Effector memory CD8-positive, alpha-beta T cell (primary cell): ENCODE data around the gene MMP28.
"Not testable (repeated sequence)": the region's sequence is repeated elsewhere in the genome, so short reads cannot be mapped to it uniquely, and the experiment has no call there.

Experiments used
- ATAC-seq: fragments of 150-1000 bp; cut with Tn5 transposase; replicated peaks from 2 replicates; pipeline ENCODE4 v1.10.0; 2021; ENCODE audit warnings: mild to moderate bottlenecking, moderate library complexity
- DNase-seq, 3 experiments: peaks; one replicate each; pipeline ENCODE4 v3.0.0; 2021
- H3K27ac Mint-ChIP-seq, 2 donors: one replicate each; pipeline ENCODE4 v1.8.0; 2022; ENCODE audit warnings: mild to moderate bottlenecking in 2 of 2, mixed read lengths in 2 of 2, moderate library complexity in 2 of 2
- H3K27me3 Mint-ChIP-seq, 2 donors: one replicate each; pipeline ENCODE4 v1.8.0; 2022; ENCODE audit warnings: mixed read lengths in 2 of 2
- H3K36me3 Mint-ChIP-seq: one replicate; pipeline ENCODE4 v1.8.0; 2022; ENCODE audit warnings: mild to moderate bottlenecking, moderate library complexity, mixed read lengths; ENCODE audit not compliant: insufficient read depth
- H3K4me1 Mint-ChIP-seq, 2 donors: one replicate each; pipeline ENCODE4 v1.8.0; 2022; ENCODE audit warnings: low read depth in 2 of 2, mixed read lengths in 2 of 2
- H3K4me3 Mint-ChIP-seq, 2 donors: one replicate each; pipeline ENCODE4 v1.8.0; 2022; ENCODE audit warnings: mild to moderate bottlenecking in 2 of 2, mixed read lengths in 2 of 2, moderate library complexity in 2 of 2
- H3K9me3 Mint-ChIP-seq, 2 donors: one replicate each; pipeline ENCODE4 v1.8.0; 2022; ENCODE audit warnings: mixed read lengths in 2 of 2

The MMP28 gene

GRCh38 chr17:35752471-35752870 lies 43.0 kb downstream of the MMP28 start:
- no peaks in the 10 kb centered on the region for H3K36me3 Mint-ChIP-seq
- ATAC-seq (no peak), DNase-seq (no peak)
- H3K4me1 Mint-ChIP-seq: peaks cover 3 to 9% of the 10 kb centered on the region in 2 donors
- H3K4me3 Mint-ChIP-seq: no peak overlapping the region
- H3K9me3 Mint-ChIP-seq: no peaks in the 10 kb centered on the region
- no peak overlapping the region for H3K27ac Mint-ChIP-seq
- peaks cover 50 to 62% of the 10 kb centered on the region in 2 donors for H3K27me3 Mint-ChIP-seq

- H3K4me3 Mint-ChIP-seq, H3K36me3 Mint-ChIP-seq: not testable (repeated sequence)
- peaks cover 3 to 10% of the 10 kb centered on the region in 2 donors for H3K4me1 Mint-ChIP-seq
Observed at GRCh38 chr17:35751541-35751940, 43.9 kb downstream of the MMP28 start.

GRCh38 chr17:35750526-35751395 lies 44.7 kb downstream of the MMP28 start:
- Mint-ChIP-seq H3K9me3 (no peaks in the 10 kb centered on the region), H3K27ac (no peak overlapping the region), H3K36me3 (no peaks in the 10 kb centered on the region), H3K4me1 (peaks cover 3 to 10% of the 10 kb centered on the region in 2 donors), H3K27me3 (peaks cover 50 to 76% of the 10 kb centered on the region in 2 donors), H3K4me3 (no peak overlapping the region)
- ATAC-seq (no peak), DNase-seq (no peak)

More at GRCh38 chr17:35751541-35751940, 43.9 kb downstream of the MMP28 start:
- ATAC-seq, H3K27ac Mint-ChIP-seq, DNase-seq, H3K9me3 Mint-ChIP-seq: not testable (repeated sequence)
- peaks cover 50 to 68% of the 10 kb centered on the region in 2 donors for H3K27me3 Mint-ChIP-seq

DNA sequence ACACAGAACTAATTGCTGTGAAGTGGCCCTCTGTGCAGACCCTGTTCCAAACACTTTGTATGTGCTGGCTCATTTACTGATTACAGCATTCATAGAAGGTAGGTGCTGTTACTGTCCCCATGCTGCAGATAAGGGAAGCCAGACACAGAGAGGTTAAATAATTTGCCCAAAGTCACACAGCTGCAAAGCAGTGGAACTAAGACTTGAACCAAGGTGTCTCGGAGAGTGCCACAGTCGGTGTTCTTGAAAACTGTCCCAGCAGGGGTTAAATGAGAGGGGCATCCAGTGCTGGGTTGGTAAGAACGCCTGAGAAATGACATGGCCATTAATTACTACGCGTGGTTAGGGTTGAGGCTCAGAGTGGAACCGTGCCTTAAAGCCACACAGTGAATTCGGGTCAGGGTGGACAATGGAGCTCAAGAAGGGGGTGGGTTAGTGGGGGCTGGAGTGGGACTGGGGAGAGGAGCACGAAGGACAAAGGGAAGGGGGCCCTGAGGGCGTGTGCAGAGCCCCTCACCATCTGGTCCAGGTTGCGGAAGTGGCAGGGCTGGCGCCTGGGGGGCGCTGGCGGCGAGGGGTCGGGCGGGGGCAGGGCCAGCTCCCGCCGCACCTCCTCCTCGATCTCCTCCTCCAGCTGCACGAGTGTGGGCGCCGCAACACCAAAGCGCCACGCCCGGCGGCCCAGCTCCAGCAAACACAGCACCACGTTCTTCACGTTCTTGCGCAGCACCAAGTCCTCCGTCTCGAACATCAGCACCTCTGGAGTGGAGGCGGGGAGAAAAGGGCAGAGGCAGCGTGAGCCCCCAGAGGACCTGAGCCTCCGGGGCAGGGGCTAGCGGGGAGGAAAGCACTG lies 45.7 kb downstream of the MMP28 start:
- no peak for ATAC-seq
- Mint-ChIP-seq H3K27ac (no peak overlapping the region), H3K4me3 (peak overlapping the region in 1 of 2 donors; percentile 25)

GRCh38 chr17:35748979-35749378 lies 46.5 kb downstream of the MMP28 start:
- peaks cover 50 to 90% of the 10 kb centered on the region in 2 donors for H3K27me3 Mint-ChIP-seq
- no peak overlapping the region for H3K4me3 Mint-ChIP-seq
- no peak for ATAC-seq
- H3K9me3 Mint-ChIP-seq: no peaks in the 10 kb centered on the region
- H3K27ac Mint-ChIP-seq: no peak overlapping the region
- no peak for DNase-seq
- peaks cover 3 to 10% of the 10 kb centered on the region in 2 donors for H3K4me1 Mint-ChIP-seq
- no peaks in the 10 kb centered on the region for H3K36me3 Mint-ChIP-seq

More for the DNA sequence above, 45.7 kb downstream of the MMP28 start:
- Mint-ChIP-seq H3K9me3 (no peaks in the 10 kb centered on the region), H3K27me3 (peaks cover 50 to 82% of the 10 kb centered on the region in 2 donors), H3K36me3 (no peaks in the 10 kb centered on the region), H3K4me1 (peaks cover 3 to 10% of the 10 kb centered on the region in 2 donors)
- DNase-seq: no peak

DNA sequence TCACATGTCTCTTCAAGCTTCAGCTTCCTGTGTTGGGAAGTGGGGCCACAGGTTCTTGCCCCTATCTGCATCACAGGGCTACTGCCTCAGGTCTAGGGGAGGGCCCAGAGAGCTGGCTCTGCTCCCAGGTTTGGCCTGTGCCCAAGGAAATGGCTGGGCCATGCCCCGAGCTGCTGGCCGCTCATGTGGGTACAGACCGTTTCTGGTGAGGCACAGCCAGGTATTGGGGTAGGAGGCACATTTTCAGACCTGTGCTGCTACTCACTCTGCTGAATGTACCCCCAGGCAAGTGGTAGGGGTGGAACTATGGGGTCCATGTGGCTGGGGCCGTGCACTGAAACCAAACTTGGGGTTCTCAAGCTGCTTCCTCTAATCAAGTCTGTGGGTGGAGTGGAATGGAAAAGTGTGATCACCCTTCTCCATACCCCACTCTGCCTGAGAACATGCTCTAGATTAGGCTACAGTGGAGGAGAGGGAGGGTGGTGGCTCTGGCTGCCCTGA lies 47.0 kb downstream of the MMP28 start:
- Mint-ChIP-seq H3K9me3 (no peaks in the 10 kb centered on the region), H3K27me3 (peaks cover 51 to 93% of the 10 kb centered on the region in 2 donors)
- no peak for ATAC-seq

GRCh38 chr17:35747540-35748017 lies 47.9 kb downstream of the MMP28 start:
- H3K27me3 Mint-ChIP-seq: peaks cover 48 to 93% of the 10 kb centered on the region in 2 donors
- no peak overlapping the region for H3K27ac Mint-ChIP-seq

More for the DNA sequence above, 47.0 kb downstream of the MMP28 start:
- no peaks in the 10 kb centered on the region for H3K36me3 Mint-ChIP-seq
- H3K27ac Mint-ChIP-seq: no peak overlapping the region
- DNase-seq: no peak
- peaks cover 3 to 10% of the 10 kb centered on the region in 2 donors for H3K4me1 Mint-ChIP-seq
- H3K4me3 Mint-ChIP-seq: no peak overlapping the region

DNA sequence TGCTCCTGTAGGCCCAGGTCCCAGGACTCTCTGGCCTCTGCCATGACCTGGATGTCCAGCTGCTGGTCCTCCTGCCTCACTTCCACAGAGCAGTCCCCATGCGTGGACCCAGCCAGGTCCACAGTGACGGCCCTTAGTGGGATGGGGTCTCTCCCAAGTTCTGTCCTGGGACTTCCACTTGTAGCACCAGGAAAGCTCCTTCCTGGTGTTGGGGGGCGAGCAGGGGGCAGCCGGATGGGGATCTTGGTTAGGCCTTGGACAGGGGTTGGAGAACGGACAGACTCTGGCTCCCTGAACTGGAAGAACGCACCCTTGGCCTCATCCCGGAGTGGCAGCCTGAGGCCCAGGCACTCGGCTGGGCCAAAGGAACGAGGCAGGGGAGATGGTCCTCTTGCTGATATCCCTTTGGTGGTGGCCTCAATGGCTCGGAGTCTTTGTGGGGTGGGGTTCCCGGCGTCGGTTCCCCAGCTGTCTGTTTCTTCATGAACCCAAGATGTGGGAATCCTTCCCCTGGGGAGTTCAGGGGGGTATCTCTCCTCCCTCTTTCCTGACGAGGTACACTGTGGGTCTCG lies 49.6 kb downstream of the MMP28 start:
- DNase-seq: no peak
- Mint-ChIP-seq H3K4me1 (peaks cover 3 to 14% of the 10 kb centered on the region in 2 donors), H3K4me3 (no peak overlapping the region), H3K27ac (no peak overlapping the region), H3K36me3 (peaks cover under 1% of the 10 kb centered on the region), H3K9me3 (no peaks in the 10 kb centered on the region), H3K27me3 (peaks cover 48 to 93% of the 10 kb centered on the region in 2 donors)
- no peak for ATAC-seq

More at GRCh38 chr17:35747540-35748017, 47.9 kb downstream of the MMP28 start:
- peak; percentile 73 to 81 (median 74) for DNase-seq
- Mint-ChIP-seq H3K9me3 (no peaks in the 10 kb centered on the region), H3K4me3 (no peak overlapping the region), H3K36me3 (no peaks in the 10 kb centered on the region), H3K4me1 (peaks cover 3 to 10% of the 10 kb centered on the region in 2 donors)
- ATAC-seq: peak; percentile 98

DNA sequence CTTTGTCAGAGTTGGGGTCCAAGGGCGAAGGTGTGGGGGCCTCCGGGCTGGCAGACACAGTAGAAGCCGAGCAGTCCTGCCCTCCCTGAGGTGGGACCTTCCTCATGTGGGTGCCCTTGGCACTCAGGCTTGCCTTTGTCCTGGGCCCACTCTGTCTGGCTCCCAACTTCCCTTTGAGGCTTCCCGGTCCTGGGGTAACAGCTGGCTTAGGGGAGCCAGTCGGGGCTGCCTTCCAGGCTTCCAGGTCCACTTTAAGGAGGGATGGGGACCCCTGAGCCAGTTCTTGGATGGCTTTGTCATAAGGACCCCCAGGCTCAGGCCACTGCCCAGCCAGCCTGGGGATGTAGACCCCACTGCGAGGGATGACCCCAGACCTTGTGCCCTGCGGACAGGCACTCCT lies 50.2 kb downstream of the MMP28 start:
- Mint-ChIP-seq H3K9me3 (no peaks in the 10 kb centered on the region), H3K4me1 (peaks cover 3 to 14% of the 10 kb centered on the region in 2 donors), H3K27ac (no peak overlapping the region), H3K4me3 (no peak overlapping the region), H3K27me3 (peaks cover 42 to 93% of the 10 kb centered on the region in 2 donors), H3K36me3 (peaks cover 5% of the 10 kb centered on the region)
- DNase-seq: no peak
- no peak for ATAC-seq

DNA sequence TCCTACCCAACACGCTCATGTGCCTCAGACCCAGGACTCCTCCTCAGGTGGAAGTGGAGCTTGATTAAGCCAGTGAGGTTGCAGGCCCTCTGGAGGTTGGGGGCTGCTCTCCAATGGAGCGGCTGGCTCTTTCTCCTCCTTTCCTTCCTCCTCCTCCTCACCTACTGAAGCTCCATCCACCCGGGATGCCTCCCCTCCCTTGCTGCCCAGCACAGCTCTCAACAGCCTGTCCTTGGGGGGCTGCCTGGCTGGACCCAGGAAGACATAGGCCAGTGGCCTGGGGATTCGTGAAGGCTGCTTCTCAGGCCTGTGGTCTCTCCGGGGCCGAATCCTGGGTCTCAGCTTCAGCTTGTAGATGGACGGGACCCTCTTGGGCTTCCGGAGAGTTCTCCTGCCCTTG lies 50.6 kb downstream of the MMP28 start:
- Mint-ChIP-seq H3K9me3 (no peaks in the 10 kb centered on the region), H3K27ac (no peak overlapping the region), H3K4me3 (no peak overlapping the region), H3K36me3 (peaks cover 5% of the 10 kb centered on the region), H3K4me1 (peaks cover 3 to 14% of the 10 kb centered on the region in 2 donors), H3K27me3 (peaks cover 39 to 93% of the 10 kb centered on the region in 2 donors)
- DNase-seq: no peak
- ATAC-seq: no peak

GRCh38 chr17:35743626-35744328 lies 51.7 kb downstream of the MMP28 start:
- Mint-ChIP-seq H3K4me1 (peaks cover 0 to 7% of the 10 kb centered on the region in 2 donors), H3K27ac (no peak overlapping the region), H3K36me3 (peaks cover 5% of the 10 kb centered on the region), H3K9me3 (no peaks in the 10 kb centered on the region), H3K4me3 (no peak overlapping the region), H3K27me3 (peaks cover 28 to 90% of the 10 kb centered on the region in 2 donors)
- ATAC-seq: no peak
- DNase-seq: no peak

GRCh38 chr17:35742896-35743477 lies 52.5 kb downstream of the MMP28 start:
- H3K4me3 Mint-ChIP-seq: no peak overlapping the region
- no peak for DNase-seq
- no peaks in the 10 kb centered on the region for H3K9me3 Mint-ChIP-seq
- peaks cover 5% of the 10 kb centered on the region for H3K36me3 Mint-ChIP-seq
- no peak for ATAC-seq
- peaks cover 0 to 7% of the 10 kb centered on the region in 2 donors for H3K4me1 Mint-ChIP-seq
- no peak overlapping the region for H3K27ac Mint-ChIP-seq
- H3K27me3 Mint-ChIP-seq: peaks cover 22 to 82% of the 10 kb centered on the region in 2 donors
